Activated T-helper 17 cell treated with anti-CD3 and anti-CD28 coated beads, Interleukin-2, amount 50 U/mL, for 72 hours (primary cell): ENCODE results near the gene SLC2A6. TPM values are rescaled to one million over a fixed set of nuclear protein-coding genes. Genes with fewer than 3 reads are reported as not detected.

Experiments
- ATAC-seq: fragments of 150-1000 bp; cut with Tn5 transposase; replicated peaks from 2 replicates; pipeline ENCODE4 v1.10.0; 2021; ENCODE audit warnings: mild to moderate bottlenecking, moderate library complexity
- H3K27ac Mint-ChIP-seq: one replicate; pipeline ENCODE4 v1.8.0; 2022; ENCODE audit warnings: mixed read lengths
- H3K27me3 Mint-ChIP-seq: one replicate; pipeline ENCODE4 v1.8.0; 2022; ENCODE audit warnings: mixed read lengths
- H3K36me3 Mint-ChIP-seq: one replicate; pipeline ENCODE4 v1.8.0; 2022; ENCODE audit warnings: low read depth, mild to moderate bottlenecking, mixed read lengths
- H3K4me1 Mint-ChIP-seq: one replicate; pipeline ENCODE4 v1.8.0; 2022; ENCODE audit warnings: mixed read lengths
- H3K4me3 Mint-ChIP-seq: one replicate; pipeline ENCODE4 v1.8.0; 2022; ENCODE audit warnings: mild to moderate bottlenecking, mixed read lengths
- H3K9me3 Mint-ChIP-seq: one replicate; pipeline ENCODE4 v1.8.0; 2022; ENCODE audit warnings: mixed read lengths
- total RNA-seq, 2 donors: library from RNA; stranded (reverse); gene quantifications; one replicate each; pipeline ENCODE4 v1.2.3, GENCODE V29; 2022

The SLC2A6 gene, protein sequence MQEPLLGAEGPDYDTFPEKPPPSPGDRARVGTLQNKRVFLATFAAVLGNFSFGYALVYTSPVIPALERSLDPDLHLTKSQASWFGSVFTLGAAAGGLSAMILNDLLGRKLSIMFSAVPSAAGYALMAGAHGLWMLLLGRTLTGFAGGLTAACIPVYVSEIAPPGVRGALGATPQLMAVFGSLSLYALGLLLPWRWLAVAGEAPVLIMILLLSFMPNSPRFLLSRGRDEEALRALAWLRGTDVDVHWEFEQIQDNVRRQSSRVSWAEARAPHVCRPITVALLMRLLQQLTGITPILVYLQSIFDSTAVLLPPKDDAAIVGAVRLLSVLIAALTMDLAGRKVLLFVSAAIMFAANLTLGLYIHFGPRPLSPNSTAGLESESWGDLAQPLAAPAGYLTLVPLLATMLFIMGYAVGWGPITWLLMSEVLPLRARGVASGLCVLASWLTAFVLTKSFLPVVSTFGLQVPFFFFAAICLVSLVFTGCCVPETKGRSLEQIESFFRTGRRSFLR
- 1 to 10 TPM; 1.2 to 1.4 TPM for total RNA-seq

DNA sequence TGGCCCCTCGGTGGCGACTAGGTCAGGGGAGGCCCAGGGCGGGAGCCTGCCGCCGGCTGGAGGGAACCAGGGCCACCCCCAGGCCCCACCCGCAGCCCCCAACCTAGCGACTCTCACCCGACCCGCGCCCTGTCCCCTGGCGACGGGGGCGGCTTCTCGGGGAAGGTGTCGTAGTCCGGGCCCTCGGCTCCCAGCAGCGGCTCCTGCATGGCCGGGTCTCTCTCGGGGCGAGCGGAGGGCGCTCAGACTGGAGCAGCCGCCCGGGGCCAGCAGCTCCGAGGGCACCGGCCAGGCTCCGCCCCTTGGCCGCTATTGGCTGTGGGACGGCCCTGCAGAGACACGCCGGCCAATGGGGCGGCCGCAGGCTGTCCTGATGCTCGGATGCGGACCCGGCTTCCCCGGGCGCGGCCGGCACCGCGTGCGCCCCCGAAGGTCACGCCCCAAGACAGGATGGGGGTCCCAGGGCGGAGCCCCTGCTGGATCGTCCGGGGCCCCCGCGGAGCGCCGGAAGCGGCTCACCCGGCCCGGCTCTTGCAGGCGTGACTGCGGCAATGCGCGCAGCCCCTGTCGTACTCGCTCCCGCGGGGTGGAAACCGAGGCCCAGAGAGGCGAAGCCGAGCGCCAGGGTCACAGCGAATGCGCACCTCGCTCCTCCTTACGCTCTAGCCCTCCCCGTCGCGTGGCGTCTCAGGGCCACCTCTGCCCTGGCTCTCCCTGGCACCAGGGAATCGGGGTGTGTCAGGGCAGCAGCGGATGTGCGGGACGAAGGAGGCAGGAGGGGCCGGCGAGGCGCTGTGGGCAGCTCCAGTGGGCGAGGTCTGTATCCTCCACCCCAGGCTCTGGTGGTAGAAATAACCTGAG, at the start of gene SLC2A6:
Gene SLC2A6 (minus strand): TSS at position 249 of the 861 bp plus-strand sequence. CDS start 40 bp downstream, at position 209.
- Mint-ChIP-seq H3K9me3 (no peaks in the 10 kb centered on the region), H3K4me1 (no peaks in the 10 kb centered on the region), H3K27ac (no peak within 1 kb of the TSS), H3K4me3 (peak within 1 kb of the TSS; percentile 57), H3K27me3 (no peaks in the 10 kb centered on the region), H3K36me3 (no peaks in the 10 kb centered on the region)
- peak; percentile 100 for ATAC-seq

DNA sequence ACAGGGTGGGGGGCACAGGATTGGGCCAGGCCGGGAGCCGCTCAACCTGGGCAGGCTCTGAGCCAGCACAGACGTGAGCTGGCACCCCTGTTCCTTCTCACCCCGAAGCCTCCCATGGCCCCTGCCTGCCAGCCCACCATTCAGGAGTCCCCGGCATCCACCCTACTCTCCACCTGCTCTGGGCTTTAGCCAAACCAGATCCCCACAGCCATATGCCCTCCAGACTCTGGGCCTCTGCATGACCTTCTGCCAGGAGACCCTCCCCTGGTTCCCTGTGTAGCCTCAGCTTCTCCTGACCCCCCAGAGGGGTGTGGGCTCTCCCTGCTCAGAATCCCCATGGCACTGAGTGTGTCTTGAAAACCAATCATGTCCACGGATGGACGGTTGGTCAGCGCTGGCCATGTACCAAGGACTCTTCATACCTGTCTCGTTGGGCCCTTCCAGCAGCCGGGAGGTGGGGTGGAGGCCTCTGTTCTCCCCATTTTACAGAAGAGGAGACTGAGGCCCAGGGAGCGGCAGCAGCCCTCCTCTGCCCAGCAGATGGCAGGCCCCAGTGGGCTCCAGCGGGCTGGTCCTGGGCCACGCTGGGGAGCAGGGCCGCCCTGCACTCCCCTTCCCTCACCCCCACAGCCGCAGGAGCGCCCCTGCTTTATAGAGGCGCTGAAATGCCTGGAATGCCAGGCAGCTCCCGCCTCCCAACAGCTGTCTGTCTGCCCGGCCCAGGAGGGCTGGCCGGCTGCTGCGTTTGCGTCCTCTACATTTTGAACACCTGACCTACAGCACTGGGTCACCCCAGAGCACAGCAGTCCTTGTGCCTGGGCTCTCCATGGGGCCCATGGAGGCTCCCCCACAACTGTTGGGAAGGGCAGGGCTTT, 49.3 kb upstream of the SLC2A6 start:
- H3K4me3 Mint-ChIP-seq = no peak overlapping the region
- H3K27me3 Mint-ChIP-seq = peaks cover 18% of the 10 kb centered on the region
- no peaks in the 10 kb centered on the region for H3K36me3 Mint-ChIP-seq
- H3K27ac Mint-ChIP-seq = no peak overlapping the region
- no peaks in the 10 kb centered on the region for H3K4me1 Mint-ChIP-seq
- no peak for ATAC-seq
- no peaks in the 10 kb centered on the region for H3K9me3 Mint-ChIP-seq

- ATAC-seq = no peak
- H3K9me3 Mint-ChIP-seq = no peaks in the 10 kb centered on the region
- no peaks in the 10 kb centered on the region for H3K36me3 Mint-ChIP-seq
- H3K4me1 Mint-ChIP-seq = no peaks in the 10 kb centered on the region
- peaks cover 12% of the 10 kb centered on the region for H3K27me3 Mint-ChIP-seq
- no peak overlapping the region for H3K27ac Mint-ChIP-seq
- no peak overlapping the region for H3K4me3 Mint-ChIP-seq
These were observed 48.6 kb upstream of the SLC2A6 start for GRCh38 chr9:133527444-133527920.

DNA sequence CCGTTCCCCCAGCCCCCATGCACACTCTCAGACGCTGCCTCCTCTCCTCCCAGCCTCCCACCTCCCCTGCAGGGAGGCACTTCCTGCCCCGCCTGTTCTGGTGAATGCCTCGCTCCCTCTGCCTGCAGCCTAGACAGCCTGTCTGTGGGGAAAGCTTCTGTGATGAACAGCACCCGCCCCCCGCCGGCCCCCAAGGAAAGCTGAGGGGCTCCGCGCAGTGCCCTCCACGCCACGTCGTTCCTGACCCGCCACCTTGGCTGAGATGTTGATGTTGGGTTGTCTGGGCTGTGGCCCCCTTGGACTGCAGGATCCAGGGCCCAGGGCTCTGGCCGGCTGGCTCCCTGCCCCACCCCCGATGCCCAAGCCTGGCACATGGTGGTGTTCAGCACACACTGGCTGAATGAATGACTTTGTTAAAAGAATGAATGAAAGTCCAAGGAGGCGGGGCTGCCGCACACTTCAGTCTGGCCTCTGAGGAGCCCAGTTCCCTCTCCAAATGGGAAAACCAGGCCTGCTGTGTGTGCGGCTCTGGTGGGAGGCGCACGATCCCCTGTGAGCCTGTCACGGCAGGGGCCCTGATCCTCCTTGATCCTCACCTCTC, 47.9 kb upstream of the SLC2A6 start:
- Mint-ChIP-seq H3K4me1 (no peaks in the 10 kb centered on the region), H3K9me3 (no peaks in the 10 kb centered on the region), H3K27ac (no peak overlapping the region), H3K4me3 (no peak overlapping the region), H3K27me3 (peaks cover 8% of the 10 kb centered on the region), H3K36me3 (no peaks in the 10 kb centered on the region)
- no peak for ATAC-seq

DNA sequence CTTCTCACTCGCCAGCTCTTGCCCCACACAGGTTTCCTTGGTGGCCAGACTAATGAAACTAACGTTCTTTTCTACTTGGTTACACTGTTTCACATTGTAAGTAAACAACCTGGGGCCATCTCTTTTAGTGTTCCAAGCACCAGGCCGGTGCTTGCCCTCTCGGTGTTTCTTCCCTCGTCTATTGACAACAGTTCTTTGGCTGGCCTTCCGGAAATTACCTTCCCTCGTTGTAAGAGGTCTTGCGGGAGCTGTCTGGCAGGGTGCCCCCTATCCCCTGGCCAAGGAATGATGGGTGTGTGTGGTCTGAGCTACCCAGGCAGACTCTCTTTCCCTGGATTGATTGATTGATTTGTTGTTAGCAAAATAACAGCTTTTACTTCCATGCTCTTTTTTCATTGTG, 46.8 kb upstream of the SLC2A6 start:
- no peak overlapping the region for H3K4me3 Mint-ChIP-seq
- H3K27ac Mint-ChIP-seq = no peak overlapping the region
- H3K9me3 Mint-ChIP-seq = no peaks in the 10 kb centered on the region
- peaks cover 8% of the 10 kb centered on the region for H3K27me3 Mint-ChIP-seq
- H3K36me3 Mint-ChIP-seq = no peaks in the 10 kb centered on the region
- H3K4me1 Mint-ChIP-seq = no peaks in the 10 kb centered on the region
- ATAC-seq = no peak

DNA sequence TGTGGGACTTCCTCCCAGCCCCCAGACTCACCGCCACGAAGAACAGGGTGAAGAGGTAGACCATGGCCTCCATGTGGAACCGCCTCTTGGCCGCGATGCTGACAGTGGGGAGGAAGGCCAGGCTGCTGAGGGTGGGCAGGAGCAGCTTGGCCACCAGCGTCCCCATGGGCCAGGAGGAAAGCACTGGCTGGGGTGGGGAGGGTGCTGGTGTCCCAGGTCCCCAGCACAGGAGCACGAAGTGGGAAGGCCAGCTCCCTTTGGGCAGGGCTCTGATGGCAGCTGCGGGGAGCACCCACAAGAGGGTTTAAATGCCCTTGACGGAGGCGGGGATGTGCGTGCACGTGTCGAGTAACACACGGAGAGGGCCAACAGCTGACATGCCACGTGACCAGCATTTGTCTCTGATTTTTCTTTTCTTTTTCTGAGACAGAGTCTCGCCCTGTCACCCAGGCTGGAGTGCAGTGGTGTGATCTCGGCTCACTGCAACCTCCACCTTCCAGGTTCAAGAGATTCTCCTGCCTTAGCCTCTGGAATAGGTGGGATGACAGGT, 45.9 kb upstream of the SLC2A6 start, which contains the start of gene MYMK:
Gene MYMK (minus strand): TSS at position 281 of the 550 bp plus-strand sequence. CDS start 115 bp downstream, at position 166.
- Mint-ChIP-seq H3K27ac (no peak within 1 kb of the TSS), H3K36me3 (no peaks in the 10 kb centered on the region), H3K9me3 (no peaks in the 10 kb centered on the region), H3K4me1 (no peaks in the 10 kb centered on the region), H3K27me3 (peaks cover 7% of the 10 kb centered on the region), H3K4me3 (no peak within 1 kb of the TSS)
- no peak for ATAC-seq

DNA sequence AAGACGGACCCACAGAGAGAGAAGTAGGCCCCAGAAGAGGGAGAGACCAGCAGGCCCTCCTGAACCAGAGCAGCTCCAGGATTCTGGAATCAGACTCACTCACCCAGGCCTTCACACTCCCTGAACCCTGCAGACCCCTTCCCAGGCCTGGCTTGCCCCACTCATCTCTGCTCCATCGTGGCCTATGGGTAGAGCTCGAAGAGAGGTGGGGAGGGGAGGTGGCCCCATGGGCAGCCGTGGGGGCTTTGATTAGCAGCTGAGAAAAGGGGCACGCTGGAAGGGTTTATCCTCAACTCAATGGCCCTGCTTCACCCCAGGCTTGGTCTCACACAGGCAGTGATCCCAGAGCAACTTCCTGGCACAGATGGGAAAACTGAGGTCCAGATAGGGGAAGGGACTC, 45.2 kb upstream of the SLC2A6 start:
- H3K9me3 Mint-ChIP-seq = no peaks in the 10 kb centered on the region
- no peak for ATAC-seq
- peaks cover 3% of the 10 kb centered on the region for H3K27me3 Mint-ChIP-seq
- no peak overlapping the region for H3K27ac Mint-ChIP-seq
- no peak overlapping the region for H3K4me3 Mint-ChIP-seq
- no peaks in the 10 kb centered on the region for H3K4me1 Mint-ChIP-seq
- no peaks in the 10 kb centered on the region for H3K36me3 Mint-ChIP-seq

GRCh38 chr9:133523106-133523505, 44.2 kb upstream of the SLC2A6 start:
- no peaks in the 10 kb centered on the region for H3K4me1 Mint-ChIP-seq
- H3K27ac Mint-ChIP-seq = no peak overlapping the region
- H3K4me3 Mint-ChIP-seq = no peak overlapping the region
- peaks cover 3% of the 10 kb centered on the region for H3K27me3 Mint-ChIP-seq
- no peaks in the 10 kb centered on the region for H3K36me3 Mint-ChIP-seq
- H3K9me3 Mint-ChIP-seq = no peaks in the 10 kb centered on the region
- no peak for ATAC-seq

DNA sequence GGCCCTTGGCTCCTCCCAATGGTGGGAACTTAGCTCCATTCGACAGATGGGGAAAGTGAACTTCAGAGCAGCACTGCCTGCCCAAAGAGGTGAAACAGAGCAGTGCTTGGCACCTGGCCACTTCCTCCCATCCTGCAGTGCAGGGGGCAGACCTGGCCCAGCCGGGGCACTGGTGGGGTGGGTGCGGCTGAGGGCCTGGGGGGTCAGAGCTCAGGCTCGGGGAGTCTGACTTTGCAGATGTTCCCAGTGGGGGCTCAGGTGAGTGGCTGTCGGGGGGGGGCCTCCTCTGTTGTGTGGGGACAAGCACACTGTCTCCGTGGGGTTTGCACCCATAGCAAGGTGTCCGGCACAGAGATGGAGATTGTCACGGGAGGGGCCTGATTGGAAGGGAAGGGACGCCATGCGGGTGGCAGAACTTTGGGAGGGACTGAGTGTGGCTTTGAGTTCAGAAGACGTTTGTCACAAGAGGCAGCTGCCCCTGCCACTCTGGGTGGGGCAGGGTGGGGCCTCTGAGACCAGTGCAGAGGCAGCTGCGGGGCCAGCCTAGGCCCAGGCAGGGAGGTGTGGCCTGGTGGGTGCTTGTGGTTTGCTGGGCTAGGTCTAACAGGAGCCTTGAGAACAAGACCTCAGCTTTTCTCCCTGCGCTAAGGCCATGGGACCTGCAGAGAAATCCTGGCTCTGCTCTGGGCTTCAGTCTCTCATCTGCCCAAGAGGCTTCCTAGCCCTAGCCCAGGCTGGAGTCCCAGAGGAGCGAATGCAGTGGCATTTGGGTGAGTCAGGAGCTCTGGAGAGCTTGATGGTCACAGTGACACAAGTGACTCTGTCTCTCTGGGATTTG, 43.4 kb upstream of the SLC2A6 start:
- no peak overlapping the region for H3K4me3 Mint-ChIP-seq
- no peak for ATAC-seq
- H3K9me3 Mint-ChIP-seq = no peaks in the 10 kb centered on the region
- peaks cover 2% of the 10 kb centered on the region for H3K27me3 Mint-ChIP-seq
- H3K4me1 Mint-ChIP-seq = no peaks in the 10 kb centered on the region
- H3K27ac Mint-ChIP-seq = no peak overlapping the region
- H3K36me3 Mint-ChIP-seq = no peaks in the 10 kb centered on the region

- Mint-ChIP-seq H3K4me1 (no peaks in the 10 kb centered on the region), H3K27ac (no peak overlapping the region), H3K27me3 (no peaks in the 10 kb centered on the region), H3K36me3 (no peaks in the 10 kb centered on the region), H3K4me3 (no peak overlapping the region), H3K9me3 (no peaks in the 10 kb centered on the region)
- no peak for ATAC-seq
These were observed 42.5 kb upstream of the SLC2A6 start for GRCh38 chr9:133521122-133522072.

- Mint-ChIP-seq H3K36me3 (no peaks in the 10 kb centered on the region), H3K4me1 (no peaks in the 10 kb centered on the region), H3K27ac (no peak overlapping the region), H3K4me3 (no peak overlapping the region), H3K9me3 (no peaks in the 10 kb centered on the region), H3K27me3 (no peaks in the 10 kb centered on the region)
- no peak for ATAC-seq
These were observed 41.4 kb upstream of the SLC2A6 start for GRCh38 chr9:133520121-133520835.
